GM12878 (cell line): Measurements from ENCODE around the gene CCDC74A. TPM values are rescaled to one million over a fixed set of nuclear protein-coding genes. Genes with fewer than 3 reads are reported as not detected.
"Not testable (repeated sequence)": the region's sequence is repeated elsewhere in the genome, so short reads cannot be mapped to it uniquely, and the experiment has no call there.

Experiments used
- ATAC-seq: fragments of 200-7000 bp; cut with Tn5 transposase; 3 replicates; pipeline ENCODE4 v1.9.1; 2020; ENCODE audit warnings: mild to moderate bottlenecking, moderate library complexity
- BruUV-seq: library from RNA; stranded (reverse); fragments of 400-500 nt; replicated peaks from 2 replicates; lab custom pipeline; 2021; lab: Mats Ljungman, UMichigan
- CTCF ChIA-PET: fragments of 300-600 bp; sonication (Branson Sonifier 250); formaldehyde crosslinking; extraction: SDS; loops from one replicate; lab custom pipeline; 2021; ENCODE audit warnings: inconsistent platforms; lab: Yijun Ruan, JAX
- POLR2A ChIA-PET: fragments of 350-600 bp; formaldehyde crosslinking; extraction: SDS; loops from one replicate; lab custom pipeline; 2021; ENCODE audit warnings: inconsistent platforms; lab: Charles Lee
- RAD21 ChIA-PET: fragments of 300-600 bp; sonication (Branson Sonifier 250); formaldehyde crosslinking; loops from one replicate; lab custom pipeline; 2023; ENCODE audit warnings: antibody characterized with exemption; ENCODE audit not compliant: unreplicated experiment; lab: Charles Lee
- SMC1A ChIA-PET: fragments of 300-600 bp; sonication (Branson Sonifier 250); formaldehyde crosslinking; loops from one replicate; lab custom pipeline; 2023; ENCODE audit not compliant: unreplicated experiment, uncharacterized antibody; lab: Charles Lee
- DNase-seq: peaks from one replicate; pipeline ENCODE4 v3.0.0-alpha.2; 2011; ENCODE audit warnings: low read depth, low spot score
- FAIRE-seq: peaks from 3 replicates; lab custom pipeline; 2011; peaks lifted over from hg19 to GRCh38; lab: Jason Lieb, UNC
- H2AFZ ChIP-seq: 2 replicates; pipeline ENCODE4 v1.6.0; 2011; ENCODE audit warnings: low read depth, low read length, control low read depth; ENCODE audit not compliant: control insufficient read depth
- H3K27ac ChIP-seq: 2 replicates; pipeline ENCODE4 v1.5.1; 2011; ENCODE audit warnings: control low read depth; ENCODE audit not compliant: control insufficient read depth, insufficient read depth
- H3K27me3 ChIP-seq, 2 experiments: replicated peaks in 1 of 2; 2 replicates each; pipeline versions ENCODE4 v1.6.0 to v1.6.1; 2011; ENCODE audit warnings: low read length in 1 of 2; ENCODE audit not compliant: control insufficient read depth in 2 of 2, insufficient read depth in 2 of 2
- H3K36me3 ChIP-seq, 2 experiments: 2 replicates each; pipeline ENCODE4 v1.5.1; 2011; ENCODE audit warnings: low read length in 1 of 2; ENCODE audit not compliant: control insufficient read depth in 2 of 2, insufficient read depth in 2 of 2
- H3K4me1 ChIP-seq: 2 replicates; pipeline ENCODE4 v1.6.1; 2011; ENCODE audit warnings: mild to moderate bottlenecking, low read length, moderate library complexity, mixed read lengths; ENCODE audit not compliant: control insufficient read depth, insufficient read depth
- H3K4me2 ChIP-seq: 2 replicates; pipeline ENCODE4 v1.6.0; 2011; ENCODE audit warnings: control low read depth; ENCODE audit not compliant: control insufficient read depth, insufficient read depth
- H3K4me3 ChIP-seq: fragments of 200-600 bp; sonication (generic); 2 replicates; pipeline ENCODE4 v1.5.1; 2016
- H3K79me2 ChIP-seq: 2 replicates; pipeline ENCODE4 v1.6.0; 2011; ENCODE audit warnings: low read length; ENCODE audit not compliant: control insufficient read depth, insufficient read depth
- H3K9ac ChIP-seq: 2 replicates; pipeline ENCODE4 v1.8.0; 2011; ENCODE audit warnings: low read length, control low read depth, mixed read lengths; ENCODE audit not compliant: control insufficient read depth, insufficient read depth
- H3K9me3 ChIP-seq: replicated peaks from 3 replicates; pipeline ENCODE4 v1.5.1; 2011; ENCODE audit warnings: mild to moderate bottlenecking, low read length; ENCODE audit not compliant: control insufficient read depth, insufficient read depth
- H4K20me1 ChIP-seq: 2 replicates; pipeline ENCODE4 v1.6.0; 2011; ENCODE audit not compliant: control insufficient read depth, insufficient read depth
- WGBS: methylation state at CpG from one replicate; pipeline ENCODE4 v1.1.6; 2016; ENCODE audit warnings: low lambda C conversion rate; ENCODE audit not compliant: insufficient replicate concordance, insufficient coverage; ENCODE audit errors: missing lambda C conversion rate; 5-methylcytosine and 5-hydroxymethylcytosine counted together
- in situ Hi-C: fragments of 300-500 bp; cut with MboI; formaldehyde crosslinking; loops from 9 replicates; pipeline ENCODE4 v1.14.3; 2018; ENCODE audit warnings: mixed read lengths
- intact Hi-C: fragments of 100-400 bp; cut with micrococcal nuclease; formaldehyde crosslinking; loops from one replicate; pipeline ENCODE4 v1.14.2; 2022; ENCODE audit not compliant: unreplicated experiment
- polyA plus RNA-seq, 11 experiments: library from polyadenylated mRNA; depleted of rRNA in 4 of 11; unstranded in 6 of 11; stranded (reverse) in 5 of 11; fragments of >200 nt; fragmentation: Nextera tagmentation in 4 of 11; fragmentation: Illumina TruSeq in 1 of 11; extraction: Ambion mirVana in 4 of 11; extraction: Trizol in 1 of 11; gene quantifications; 1 replicate in 1 of 11; 2 replicates in 10 of 11; pipeline versions ENCODE4 v1.2.1 to v1.2.3, GENCODE V29; 2011 to 2016; ENCODE audit warnings: inconsistent platforms in 2 of 11, missing spikeins in 2 of 11, low read depth in 1 of 11
- total RNA-seq, 4 experiments: library from RNA; depleted of rRNA in 3 of 4; stranded (reverse); fragments of >200 nt in 3 of 4; fragmentation: Illumina TruSeq in 1 of 4; extraction: Trizol in 1 of 4; gene quantifications; 2 replicates each; pipeline versions ENCODE4 v1.2.1 to v1.2.3, GENCODE V29; 2013 to 2021

The CCDC74A gene
- total and polyA plus RNA-seq, 10 of the 15 experiments (the other 5 are each of a cell fraction or from before 2014, with no cell fraction given): 14.3 to 133 (median 64.2) TPM

- intact Hi-C loops, H2AFZ ChIP-seq, H3K9me3 ChIP-seq, H3K4me2 ChIP-seq, in situ Hi-C loops, H3K27me3 ChIP-seq, CTCF ChIA-PET, H3K27ac ChIP-seq, H3K4me3 ChIP-seq, H3K4me1 ChIP-seq, RAD21 ChIA-PET, DNase-seq, FAIRE-seq, H4K20me1 ChIP-seq, H3K36me3 ChIP-seq, SMC1A ChIA-PET, H3K9ac ChIP-seq, H3K79me2 ChIP-seq, POLR2A ChIA-PET, ATAC-seq: not testable (repeated sequence)
- BruUV-seq: TSS peak; percentile 55
- 85% methylated on average over 4 of the region's 23 CpGs for WGBS
These were observed 5.3 kb downstream of the CCDC74A start for GRCh38 chr2:131532723-131533608.

DNA sequence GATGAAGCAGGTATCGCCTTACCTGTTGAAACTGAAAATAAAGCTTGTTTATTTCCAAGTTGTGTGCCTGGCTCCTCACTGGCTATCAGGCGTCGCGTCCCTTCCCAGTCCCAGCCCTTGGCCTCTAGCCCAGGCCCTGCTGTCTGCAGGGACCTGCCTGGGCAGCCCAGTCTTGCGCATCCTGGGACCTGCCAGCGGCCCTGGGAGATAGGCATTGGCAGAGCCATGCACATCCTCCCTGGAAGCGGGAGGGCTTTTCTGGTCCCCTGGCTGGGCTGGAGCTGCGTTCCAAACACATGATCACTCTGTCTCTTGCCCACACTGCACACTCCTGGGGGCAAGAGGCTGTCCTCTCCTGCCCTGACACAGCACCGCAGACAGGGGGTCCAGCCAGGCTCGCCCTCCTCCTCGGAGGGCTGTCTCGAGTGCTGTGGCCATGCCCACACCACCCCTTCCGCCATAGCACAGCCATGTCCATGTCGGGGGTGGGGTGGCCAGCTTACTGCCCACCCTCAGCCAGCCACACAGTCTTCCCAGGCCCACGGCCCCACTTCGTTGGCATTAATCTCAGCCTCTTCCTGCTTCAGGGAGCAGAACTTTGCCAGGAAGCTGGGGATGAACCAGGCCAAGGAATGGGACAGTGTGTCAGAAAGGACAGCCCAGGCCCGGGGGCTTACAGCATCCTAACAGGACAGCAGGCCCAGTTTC, 6.1 kb downstream of the CCDC74A start:
- SMC1A ChIA-PET: not testable (repeated sequence)

GRCh38 chr2:131534317-131534672, 6.6 kb downstream of the CCDC74A start:
- H4K20me1 ChIP-seq, H3K4me2 ChIP-seq, H3K4me3 ChIP-seq, H2AFZ ChIP-seq, H3K9me3 ChIP-seq, intact Hi-C loops, H3K79me2 ChIP-seq, SMC1A ChIA-PET, BruUV-seq, H3K4me1 ChIP-seq, ATAC-seq, H3K27ac ChIP-seq, H3K9ac ChIP-seq, CTCF ChIA-PET, FAIRE-seq, RAD21 ChIA-PET, POLR2A ChIA-PET, DNase-seq, in situ Hi-C loops, H3K27me3 ChIP-seq, H3K36me3 ChIP-seq: not testable (repeated sequence)
- 65% methylated on average over 7 of the region's 13 CpGs for WGBS

More for the DNA sequence above, 6.1 kb downstream of the CCDC74A start:
- H3K79me2 ChIP-seq, CTCF ChIA-PET, RAD21 ChIA-PET, FAIRE-seq, H3K9me3 ChIP-seq, H4K20me1 ChIP-seq, H2AFZ ChIP-seq, BruUV-seq, ATAC-seq, H3K36me3 ChIP-seq, H3K27ac ChIP-seq, H3K4me1 ChIP-seq, H3K9ac ChIP-seq, intact Hi-C loops, H3K27me3 ChIP-seq, H3K4me2 ChIP-seq, H3K4me3 ChIP-seq, DNase-seq, in situ Hi-C loops, POLR2A ChIA-PET: not testable (repeated sequence)
- WGBS: 84% methylated on average over 9 of the region's 17 CpGs
